GM12874 (cell line): Measurements from ENCODE around the gene TPP2.

Source experiments
- TF ChIP-seq, protein P1 (sequence below): IDR thresholded peaks from 2 replicates; pipeline ENCODE4 v1.5.1; 2011; ENCODE audit warnings: low read depth, mild to moderate bottlenecking, control low read depth, low read length, moderate library complexity; ENCODE audit not compliant: insufficient read depth

Gene TPP2

DNA sequence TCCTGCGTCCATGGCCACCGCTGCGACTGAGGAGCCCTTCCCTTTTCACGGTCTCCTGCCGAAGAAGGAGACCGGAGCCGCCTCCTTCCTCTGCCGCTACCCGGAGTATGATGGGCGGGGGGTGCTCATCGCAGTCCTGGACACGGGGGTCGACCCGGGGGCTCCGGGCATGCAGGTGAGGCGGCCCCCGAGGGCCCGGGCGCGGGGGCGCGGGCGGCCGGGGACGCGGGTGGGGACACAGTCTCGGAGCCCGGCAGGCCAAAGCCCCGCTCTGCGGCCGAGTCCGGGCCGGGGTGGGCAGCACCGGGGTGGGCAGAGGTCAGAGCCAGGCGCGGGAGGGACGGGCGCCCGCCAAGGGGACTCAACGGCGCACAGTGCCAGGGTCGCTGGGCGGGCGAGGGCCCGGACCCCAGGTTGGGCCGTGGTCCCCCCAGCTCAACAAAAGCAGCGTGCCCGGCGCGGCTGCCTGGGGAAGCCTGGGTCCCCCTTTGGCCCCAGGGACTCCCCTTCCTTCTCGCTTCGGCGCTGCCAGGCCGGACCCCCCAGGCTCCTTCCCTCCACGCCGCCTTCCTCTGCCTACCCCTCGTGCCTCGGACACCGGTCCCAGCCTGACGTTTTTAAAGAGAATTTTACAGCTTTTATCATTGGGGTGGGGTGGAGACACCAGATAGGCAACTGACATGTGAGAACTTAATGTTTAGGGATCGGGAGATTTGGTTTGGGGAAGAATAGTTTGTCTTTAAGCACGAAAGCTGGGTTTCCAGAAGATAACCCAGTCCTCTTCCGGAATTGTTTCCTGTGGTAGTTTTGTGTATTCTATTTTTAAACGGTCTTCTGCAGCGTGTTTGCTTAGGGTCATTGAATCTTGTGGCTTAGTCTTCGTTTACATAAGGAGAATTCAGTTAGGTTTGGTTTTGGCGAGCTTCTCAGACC lies 509 bp downstream of the TPP2 start:
- TF ChIP-seq, protein P1, sequence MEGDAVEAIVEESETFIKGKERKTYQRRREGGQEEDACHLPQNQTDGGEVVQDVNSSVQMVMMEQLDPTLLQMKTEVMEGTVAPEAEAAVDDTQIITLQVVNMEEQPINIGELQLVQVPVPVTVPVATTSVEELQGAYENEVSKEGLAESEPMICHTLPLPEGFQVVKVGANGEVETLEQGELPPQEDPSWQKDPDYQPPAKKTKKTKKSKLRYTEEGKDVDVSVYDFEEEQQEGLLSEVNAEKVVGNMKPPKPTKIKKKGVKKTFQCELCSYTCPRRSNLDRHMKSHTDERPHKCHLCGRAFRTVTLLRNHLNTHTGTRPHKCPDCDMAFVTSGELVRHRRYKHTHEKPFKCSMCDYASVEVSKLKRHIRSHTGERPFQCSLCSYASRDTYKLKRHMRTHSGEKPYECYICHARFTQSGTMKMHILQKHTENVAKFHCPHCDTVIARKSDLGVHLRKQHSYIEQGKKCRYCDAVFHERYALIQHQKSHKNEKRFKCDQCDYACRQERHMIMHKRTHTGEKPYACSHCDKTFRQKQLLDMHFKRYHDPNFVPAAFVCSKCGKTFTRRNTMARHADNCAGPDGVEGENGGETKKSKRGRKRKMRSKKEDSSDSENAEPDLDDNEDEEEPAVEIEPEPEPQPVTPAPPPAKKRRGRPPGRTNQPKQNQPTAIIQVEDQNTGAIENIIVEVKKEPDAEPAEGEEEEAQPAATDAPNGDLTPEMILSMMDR = no peak

DNA sequence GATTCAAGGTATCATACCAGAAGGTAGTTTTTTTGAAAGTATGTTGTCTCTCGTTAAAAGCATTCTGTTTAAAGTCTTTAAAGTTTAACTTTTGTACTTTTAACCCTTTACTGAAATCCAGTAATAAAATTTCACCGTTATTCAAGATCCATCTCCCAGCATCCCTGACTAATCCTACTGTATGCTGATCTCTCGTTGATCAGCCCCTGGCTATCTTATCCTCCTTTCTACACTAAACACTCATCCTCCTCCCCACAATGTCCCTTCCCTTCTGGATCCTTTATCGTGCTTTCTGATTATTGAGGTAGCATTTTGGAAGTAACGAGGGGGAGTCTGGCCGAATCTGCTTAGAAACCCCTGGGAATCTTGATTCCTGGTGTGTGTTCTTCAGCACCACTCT lies 1.3 kb downstream of the TPP2 start:
- TF ChIP-seq, protein P1 = no peak

DNA sequence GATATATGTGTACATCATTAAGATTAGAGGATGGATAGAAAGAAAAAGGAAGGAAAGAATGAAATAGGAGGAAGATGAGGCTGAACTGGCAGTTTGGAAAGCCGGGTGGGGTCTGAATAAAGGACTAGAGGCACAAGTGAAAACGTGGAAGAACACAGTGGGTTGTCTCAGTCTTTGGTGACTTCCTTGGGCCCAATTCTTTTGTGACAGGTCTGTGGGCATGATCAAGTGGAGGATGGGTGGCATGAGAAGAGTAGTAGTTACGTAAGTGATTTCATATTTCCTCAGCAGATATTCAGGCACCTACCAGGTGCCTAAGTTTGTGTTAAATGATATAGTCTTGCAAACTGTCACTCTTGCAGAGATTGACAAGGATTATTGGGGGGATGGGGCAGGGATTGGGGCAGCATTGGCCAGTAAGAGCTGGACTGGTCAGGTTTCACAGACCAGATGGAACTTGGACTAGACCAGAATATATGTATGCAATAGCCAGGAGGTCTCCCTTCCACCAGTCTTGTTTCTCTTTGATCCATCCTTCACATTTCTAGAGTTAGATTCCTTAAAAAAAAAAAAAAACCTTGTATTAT lies 2.7 kb downstream of the TPP2 start:
- TF ChIP-seq, protein P1 = no peak

DNA sequence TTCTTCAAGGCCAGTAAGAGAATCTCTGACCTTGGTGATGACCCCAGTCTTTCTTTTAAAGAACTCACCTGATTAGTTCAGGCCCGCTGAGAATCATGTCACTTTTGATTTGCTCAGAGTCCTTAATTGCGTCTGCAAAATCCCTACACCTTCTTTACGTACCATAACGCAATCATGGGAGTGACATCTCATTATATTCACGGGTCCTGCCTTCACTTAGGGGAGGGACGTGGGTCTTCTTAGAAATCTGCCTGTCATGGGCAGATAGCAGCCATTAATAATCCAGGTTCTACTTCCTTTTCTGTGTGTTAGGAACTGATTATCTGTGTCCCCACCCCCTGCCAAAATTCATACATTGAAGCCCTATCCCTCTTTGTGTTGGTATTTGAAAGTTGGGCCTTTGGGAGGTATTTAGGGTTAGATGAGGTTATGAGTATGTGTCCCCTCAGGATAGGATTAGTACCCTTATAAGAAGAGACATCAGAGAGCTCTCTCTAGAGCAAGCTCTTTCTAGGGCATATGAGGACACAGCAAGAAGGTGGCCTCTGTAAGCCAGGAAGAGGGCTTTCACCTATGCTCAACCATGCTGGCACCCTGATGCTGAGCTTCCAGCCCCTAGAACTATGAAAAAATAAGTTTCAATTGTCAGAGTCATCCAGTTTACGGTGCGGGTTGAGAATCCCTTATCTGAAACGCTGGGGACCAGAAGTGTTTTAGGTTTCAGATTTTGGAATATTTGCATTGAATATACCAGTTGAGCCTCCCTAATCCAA lies 9.9 kb downstream of the TPP2 start:
- TF ChIP-seq, protein P1 = no peak

DNA sequence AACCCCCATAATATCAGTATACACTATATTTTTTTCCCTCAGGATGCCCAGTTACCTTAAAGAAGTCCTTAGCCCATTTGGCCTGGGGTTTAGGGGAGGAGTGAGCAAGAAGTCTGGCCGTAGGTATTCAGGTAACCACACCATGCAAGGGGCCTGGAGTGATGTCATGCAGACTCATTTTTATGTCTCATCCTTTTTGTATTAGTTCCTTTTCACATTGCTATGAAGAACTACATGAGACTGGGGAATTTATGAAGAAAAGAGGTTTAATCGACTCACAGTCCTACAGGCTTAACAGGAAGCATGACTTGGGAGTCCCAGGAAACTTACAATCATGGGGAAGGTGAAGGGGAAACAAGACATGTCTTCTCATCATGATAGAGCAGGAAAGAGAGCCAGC lies 12.2 kb downstream of the TPP2 start:
- TF ChIP-seq, protein P1 = no peak

DNA sequence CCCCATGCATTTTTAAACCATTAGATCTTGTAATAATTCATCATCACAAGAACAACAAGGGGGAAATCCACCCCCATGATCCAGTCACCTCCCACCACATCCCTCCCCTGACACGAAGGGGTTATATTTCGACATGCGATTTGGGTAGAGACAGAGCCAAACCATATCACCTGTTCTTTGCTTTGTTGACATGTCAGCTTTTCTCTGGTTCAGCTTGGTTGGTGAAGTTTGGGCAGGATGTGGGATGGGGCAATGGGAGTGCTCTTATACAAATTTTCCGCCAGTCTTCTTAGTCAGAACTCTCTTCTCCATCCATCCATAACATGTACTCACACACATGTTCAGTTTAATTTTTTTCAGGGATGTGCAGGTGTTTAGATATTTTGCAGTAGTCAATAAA lies 12.9 kb downstream of the TPP2 start:
- TF ChIP-seq, protein P1 = no peak

DNA sequence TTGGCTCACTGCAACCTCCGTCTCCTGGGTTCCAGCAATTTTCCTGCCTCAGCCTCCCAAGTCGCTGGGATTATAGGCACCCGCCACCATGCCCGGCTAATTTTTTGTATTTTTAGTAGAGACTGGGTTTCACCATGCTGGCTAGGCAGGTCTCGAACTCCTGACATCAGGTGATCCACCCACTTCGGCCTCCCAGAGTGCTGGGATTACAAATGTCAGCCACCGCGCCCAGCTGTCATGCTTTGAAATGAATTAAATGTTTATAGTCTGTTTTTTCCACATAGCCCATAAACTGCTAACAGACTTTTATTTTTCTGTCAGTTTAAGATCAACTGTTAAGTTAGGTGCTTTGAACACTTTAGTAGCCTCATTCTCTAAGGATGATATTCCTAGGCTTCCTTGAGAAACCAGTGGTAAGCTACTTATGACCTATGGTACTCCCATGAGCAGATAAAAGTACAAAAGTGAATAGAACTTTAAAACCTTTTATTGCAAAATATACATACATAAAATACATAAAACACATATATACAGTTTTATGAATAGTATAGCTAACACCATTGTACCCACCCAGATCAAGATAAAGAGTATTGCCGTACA lies 13.6 kb downstream of the TPP2 start:
- TF ChIP-seq, protein P1 = no peak
